NT2/D1 (cell line): Measurements from ENCODE around the gene OTUD3.

Experiments used
- YY1 ChIP-seq: IDR thresholded peaks from 2 replicates; pipeline ENCODE4 v1.6.1; 2011; ENCODE audit not compliant: insufficient read length, insufficient read depth
- ZNF274 ChIP-seq: IDR thresholded peaks from 2 replicates; pipeline ENCODE4 v1.6.1; 2011; ENCODE audit warnings: mild to moderate bottlenecking, low read depth, low read length

- TF ChIP-seq ZNF274 (no peak), YY1 (no peak)
Observed at GRCh38 chr1:19852036-19852435, 30.2 kb upstream of the OTUD3 start.
